Ishikawa (cell line): Measurements from ENCODE around the gene KNDC1.

Experiments
- TAF1 ChIP-seq: IDR thresholded peaks from 2 replicates; pipeline ENCODE4 v1.6.1; 2012; ENCODE audit warnings: low read depth, mild to moderate bottlenecking
- TCF12 ChIP-seq: IDR thresholded peaks from 2 replicates; pipeline ENCODE4 v1.6.1; 2012; ENCODE audit warnings: low read depth
- TF ChIP-seq, protein P1 (sequence below): IDR thresholded peaks from 2 replicates; pipeline ENCODE4 v1.6.1; 2012
- TF ChIP-seq, protein P2 (sequence below): IDR thresholded peaks from 2 replicates; pipeline ENCODE4 v1.6.1; 2012; ENCODE audit warnings: low read depth, mild to moderate bottlenecking

DNA sequence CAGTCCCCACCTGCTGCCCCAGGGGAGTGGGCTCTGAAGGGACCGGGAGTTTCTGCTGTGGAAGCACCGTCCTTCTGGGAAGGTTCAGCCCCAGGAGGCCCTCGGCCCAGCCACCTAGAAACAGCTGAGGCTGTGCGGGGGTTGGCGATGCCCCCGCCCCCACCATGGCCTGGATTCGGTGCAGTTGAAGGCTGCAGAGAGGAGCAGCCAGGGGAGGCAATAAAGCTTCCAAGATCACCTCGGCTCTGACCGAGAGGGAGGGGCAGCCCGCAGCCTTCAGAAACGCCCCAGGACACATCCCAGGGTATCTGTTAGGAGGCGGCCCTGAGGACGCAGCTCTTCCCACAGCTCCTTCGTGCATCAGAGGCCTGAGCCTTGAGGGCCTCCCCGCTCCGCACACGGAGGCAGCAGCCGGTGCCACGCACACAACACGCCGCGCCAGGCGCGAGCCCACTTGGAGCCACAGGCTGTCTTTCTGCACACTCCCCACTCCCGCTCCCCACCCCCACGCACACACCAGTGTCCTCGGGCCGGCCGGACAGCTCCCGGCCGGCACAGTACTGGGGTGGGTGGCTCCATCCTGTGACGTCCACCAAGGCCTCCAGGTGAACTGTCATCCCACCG, 1.6 kb downstream of the KNDC1 start:
- TF ChIP-seq TCF12 (no peak), TAF1 (no peak)
- TF ChIP-seq, protein P1, sequence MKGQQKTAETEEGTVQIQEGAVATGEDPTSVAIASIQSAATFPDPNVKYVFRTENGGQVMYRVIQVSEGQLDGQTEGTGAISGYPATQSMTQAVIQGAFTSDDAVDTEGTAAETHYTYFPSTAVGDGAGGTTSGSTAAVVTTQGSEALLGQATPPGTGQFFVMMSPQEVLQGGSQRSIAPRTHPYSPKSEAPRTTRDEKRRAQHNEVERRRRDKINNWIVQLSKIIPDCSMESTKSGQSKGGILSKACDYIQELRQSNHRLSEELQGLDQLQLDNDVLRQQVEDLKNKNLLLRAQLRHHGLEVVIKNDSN, result no peak
- TF ChIP-seq, protein P2, sequence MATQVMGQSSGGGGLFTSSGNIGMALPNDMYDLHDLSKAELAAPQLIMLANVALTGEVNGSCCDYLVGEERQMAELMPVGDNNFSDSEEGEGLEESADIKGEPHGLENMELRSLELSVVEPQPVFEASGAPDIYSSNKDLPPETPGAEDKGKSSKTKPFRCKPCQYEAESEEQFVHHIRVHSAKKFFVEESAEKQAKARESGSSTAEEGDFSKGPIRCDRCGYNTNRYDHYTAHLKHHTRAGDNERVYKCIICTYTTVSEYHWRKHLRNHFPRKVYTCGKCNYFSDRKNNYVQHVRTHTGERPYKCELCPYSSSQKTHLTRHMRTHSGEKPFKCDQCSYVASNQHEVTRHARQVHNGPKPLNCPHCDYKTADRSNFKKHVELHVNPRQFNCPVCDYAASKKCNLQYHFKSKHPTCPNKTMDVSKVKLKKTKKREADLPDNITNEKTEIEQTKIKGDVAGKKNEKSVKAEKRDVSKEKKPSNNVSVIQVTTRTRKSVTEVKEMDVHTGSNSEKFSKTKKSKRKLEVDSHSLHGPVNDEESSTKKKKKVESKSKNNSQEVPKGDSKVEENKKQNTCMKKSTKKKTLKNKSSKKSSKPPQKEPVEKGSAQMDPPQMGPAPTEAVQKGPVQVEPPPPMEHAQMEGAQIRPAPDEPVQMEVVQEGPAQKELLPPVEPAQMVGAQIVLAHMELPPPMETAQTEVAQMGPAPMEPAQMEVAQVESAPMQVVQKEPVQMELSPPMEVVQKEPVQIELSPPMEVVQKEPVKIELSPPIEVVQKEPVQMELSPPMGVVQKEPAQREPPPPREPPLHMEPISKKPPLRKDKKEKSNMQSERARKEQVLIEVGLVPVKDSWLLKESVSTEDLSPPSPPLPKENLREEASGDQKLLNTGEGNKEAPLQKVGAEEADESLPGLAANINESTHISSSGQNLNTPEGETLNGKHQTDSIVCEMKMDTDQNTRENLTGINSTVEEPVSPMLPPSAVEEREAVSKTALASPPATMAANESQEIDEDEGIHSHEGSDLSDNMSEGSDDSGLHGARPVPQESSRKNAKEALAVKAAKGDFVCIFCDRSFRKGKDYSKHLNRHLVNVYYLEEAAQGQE, result no peak
